MCF 10A (cell line): ENCODE measurements around the gene TMIGD2. TPM values are rescaled to one million over a fixed set of nuclear protein-coding genes. Genes with fewer than 3 reads are reported as not detected.

Source experiments
- BruUV-seq: library from RNA; stranded (reverse); fragments of 400-500 nt; replicated peaks from 2 replicates; lab custom pipeline; 2021; lab: Mats Ljungman, UMichigan
- CTCF ChIA-PET: fragments of 300-600 bp; sonication (Branson Sonifier 250); formaldehyde crosslinking; extraction: SDS; loops from one replicate; lab custom pipeline; 2021; ENCODE audit warnings: antibody characterized with exemption, inconsistent platforms; lab: Yijun Ruan, JAX
- POLR2A ChIA-PET: fragments of 300-600, 350-650 bp; sonication (Branson Sonifier 250); formaldehyde crosslinking; extraction: SDS; loops from one replicate; lab custom pipeline; 2020; ENCODE audit warnings: antibody characterized with exemption, inconsistent platforms; lab: Yijun Ruan, JAX
- DNase-seq: peaks from one replicate; pipeline ENCODE4 v3.0.0-alpha.2; 2018; ENCODE audit not compliant: unreplicated experiment
- H3K27ac Mint-ChIP-seq: one replicate; pipeline ENCODE4 v1.8.0; 2022; ENCODE audit warnings: mild to moderate bottlenecking, low read depth, mixed read lengths; ENCODE audit not compliant: unreplicated experiment
- H3K27me3 Mint-ChIP-seq: one replicate; pipeline ENCODE4 v1.8.0; 2022; ENCODE audit warnings: mixed read lengths; ENCODE audit not compliant: insufficient read depth, unreplicated experiment
- H3K36me3 Mint-ChIP-seq: one replicate; pipeline ENCODE4 v1.8.0; 2022; ENCODE audit warnings: mild to moderate bottlenecking, moderate library complexity, mixed read lengths; ENCODE audit not compliant: insufficient read depth, unreplicated experiment
- H3K4me1 Mint-ChIP-seq: one replicate; pipeline ENCODE4 v1.8.0; 2022; ENCODE audit warnings: mixed read lengths; ENCODE audit not compliant: insufficient read depth, unreplicated experiment
- H3K4me3 Mint-ChIP-seq: one replicate; pipeline ENCODE4 v1.8.0; 2022; ENCODE audit warnings: mild to moderate bottlenecking, moderate library complexity, mixed read lengths; ENCODE audit not compliant: unreplicated experiment
- H3K9me3 Mint-ChIP-seq: one replicate; pipeline ENCODE4 v1.8.0; 2022; ENCODE audit warnings: mixed read lengths; ENCODE audit not compliant: unreplicated experiment
- CTCF ChIP-seq: fragments of 200-600 bp; IDR thresholded peaks from one replicate; pipeline ENCODE4 v1.8.0; 2022; ENCODE audit warnings: antibody characterized with exemption, mild to moderate bottlenecking; ENCODE audit not compliant: unreplicated experiment
- intact Hi-C: fragments of 100-400 bp; cut with micrococcal nuclease; formaldehyde crosslinking; loops from 2 replicates; pipeline ENCODE4 v1.14.1; 2022
- total RNA-seq: library from RNA; stranded (reverse); gene quantifications from 2 replicates; pipeline ENCODE4 v1.2.3, GENCODE V29; 2022

Gene TMIGD2
- total RNA-seq, 1 experiment from 2014 or later: not detected

GRCh38 chr19:4297901-4298809 is 4.0 kb downstream of the TMIGD2 start:
- ChIA-PET POLR2A (no interaction called here), CTCF (interaction anchor here (0.6 to 1.2 kb wide), 4 partner anchors 10 to 72 kb away, joined by 3 to 5 read pairs (median 4); no protein-coding TSS in a partner anchor)

DNA sequence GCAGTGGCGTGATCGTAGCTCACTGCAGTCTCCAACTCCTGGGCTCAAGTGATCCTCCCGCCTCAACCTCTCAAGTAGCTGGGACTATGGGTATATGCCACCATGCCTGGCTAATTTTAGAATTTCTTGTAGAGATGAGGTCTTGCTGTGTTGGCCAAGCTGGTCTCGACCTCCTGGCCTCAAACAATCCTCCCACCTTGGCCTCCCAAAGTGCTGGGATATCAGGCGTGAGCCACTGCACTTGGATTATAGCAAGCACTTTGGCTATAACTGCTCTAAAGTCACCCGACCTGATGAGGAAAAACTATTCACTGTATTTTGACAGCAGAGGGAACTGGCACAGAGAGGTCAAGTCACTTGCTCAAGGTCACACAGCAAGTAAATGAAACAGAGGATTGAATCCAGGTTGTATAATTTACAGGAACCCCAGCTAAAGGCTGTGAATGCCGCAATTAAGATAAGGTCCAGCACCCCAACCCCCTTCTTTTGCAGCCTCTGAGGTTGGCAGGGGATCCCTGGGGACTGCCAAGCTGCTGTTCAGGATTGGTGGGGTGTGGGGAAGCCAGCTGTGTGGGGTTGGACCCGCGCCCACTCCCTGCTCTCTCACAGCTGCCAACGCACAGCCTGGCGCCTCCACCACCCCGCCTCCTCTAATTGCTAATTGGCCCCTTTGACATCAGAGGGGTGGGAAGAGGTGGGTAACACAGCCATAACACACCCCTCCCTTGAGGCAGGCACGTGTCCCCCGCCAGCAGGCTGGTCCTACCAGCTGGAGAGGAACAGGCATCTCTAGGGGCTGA is 6.0 kb downstream of the TMIGD2 start:
- no peak overlapping the region for H3K27ac Mint-ChIP-seq
- ChIA-PET CTCF (interaction anchor here (1.0 to 1.5 kb wide), 2 partner anchors 57 to 229 kb away, joined by 3 to 5 read pairs; no protein-coding TSS in a partner anchor), POLR2A (interaction anchor here (0.6 to 1.2 kb wide), 2 partner anchors 42 to 143 kb away, joined by 3 read pairs; no protein-coding TSS in a partner anchor)
- no peaks in the 10 kb centered on the region for H3K27me3 Mint-ChIP-seq
- BruUV-seq: no TSS peak
- H3K4me3 Mint-ChIP-seq: no peak overlapping the region
- H3K9me3 Mint-ChIP-seq: no peaks in the 10 kb centered on the region
- no peaks in the 10 kb centered on the region for H3K4me1 Mint-ChIP-seq
- intact Hi-C loops: no loop called here
- no peaks in the 10 kb centered on the region for H3K36me3 Mint-ChIP-seq
- TF ChIP-seq CTCF: no peak
- DNase-seq: peak; percentile 14

More at GRCh38 chr19:4297901-4298809, 4.0 kb downstream of the TMIGD2 start:
- TF ChIP-seq CTCF: no peak
- intact Hi-C loops: no loop called here
- no TSS peak for BruUV-seq
- DNase-seq: no peak
- Mint-ChIP-seq H3K4me1 (no peaks in the 10 kb centered on the region), H3K9me3 (no peaks in the 10 kb centered on the region), H3K36me3 (no peaks in the 10 kb centered on the region), H3K27ac (no peak overlapping the region), H3K4me3 (no peak overlapping the region), H3K27me3 (no peaks in the 10 kb centered on the region)

- ChIA-PET POLR2A (no interaction called here), CTCF (no interaction called here)
- Mint-ChIP-seq H3K9me3 (no peaks in the 10 kb centered on the region), H3K27ac (no peak overlapping the region), H3K4me1 (no peaks in the 10 kb centered on the region), H3K27me3 (no peaks in the 10 kb centered on the region), H3K36me3 (no peaks in the 10 kb centered on the region), H3K4me3 (no peak overlapping the region)
- no peak for DNase-seq
- intact Hi-C loops: no loop called here
- TF ChIP-seq CTCF: no peak
- no TSS peak for BruUV-seq
Measured at GRCh38 chr19:4294389-4294788, 7.8 kb downstream of the TMIGD2 start.

- Mint-ChIP-seq H3K9me3 (no peaks in the 10 kb centered on the region), H3K4me1 (no peaks in the 10 kb centered on the region), H3K4me3 (no peak overlapping the region), H3K27me3 (no peaks in the 10 kb centered on the region), H3K36me3 (no peaks in the 10 kb centered on the region), H3K27ac (no peak overlapping the region)
- no TSS peak for BruUV-seq
- intact Hi-C loops: no loop called here
- CTCF ChIA-PET: no interaction called here
- no peak for TF ChIP-seq CTCF
- POLR2A ChIA-PET: no interaction called here
- DNase-seq: no peak
Measured at GRCh38 chr19:4292515-4292914, 9.7 kb downstream of the TMIGD2 start.
